HepG2 (cell line): Measurements from ENCODE around the gene FAM83C. TPM values are rescaled to one million over a fixed set of nuclear protein-coding genes. Genes with fewer than 3 reads are reported as not detected.

Experiments used
- AHDC1 ChIP-seq: sonication (generic); formaldehyde crosslinking; IDR thresholded peaks from 2 replicates; pipeline ENCODE4 v1.5.1; 2020; ENCODE audit warnings: mild to moderate bottlenecking, missing genetic modification reagents, borderline replicate concordance
- ATF2 ChIP-seq: sonication (generic); formaldehyde crosslinking; IDR thresholded peaks from 2 replicates; pipeline ENCODE4 v1.4.0; 2020; ENCODE audit warnings: missing genetic modification reagents
- CCAR2 ChIP-seq: fragments of 200-400 bp; formaldehyde crosslinking; optimal IDR thresholded peaks from 2 replicates; pipeline ENCODE3; 2018; ENCODE audit warnings: low read depth, mild to moderate bottlenecking, low read length, moderate library complexity
- FOXK1 ChIP-seq: sonication (generic); formaldehyde crosslinking; IDR thresholded peaks from 2 replicates; pipeline ENCODE4 v1.4.0; 2020; ENCODE audit warnings: low read depth, missing genetic modification reagents, borderline replicate concordance
- GATAD2A ChIP-seq: IDR thresholded peaks from 2 replicates; pipeline ENCODE4 v1.6.1; 2016
- HMG20A ChIP-seq: IDR thresholded peaks from 2 replicates; pipeline ENCODE4 v1.6.1; 2016; ENCODE audit warnings: borderline replicate concordance
- IKZF5 ChIP-seq: IDR thresholded peaks from 2 replicates; pipeline ENCODE4 v1.6.1; 2018; ENCODE audit warnings: missing genetic modification reagents, mild to moderate bottlenecking, missing compliant biosample characterization
- MZF1 ChIP-seq: sonication (generic); formaldehyde crosslinking; IDR thresholded peaks from 2 replicates; pipeline ENCODE4 v1.8.1; 2023; ENCODE audit warnings: mild to moderate bottlenecking, missing genetic modification reagents, borderline replicate concordance
- NR2C2 ChIP-seq: sonication (generic); formaldehyde crosslinking; IDR thresholded peaks from 2 replicates; pipeline ENCODE4 v1.4.0; 2020; ENCODE audit warnings: missing genetic modification reagents, mild to moderate bottlenecking, moderate library complexity, borderline replicate concordance
- REL ChIP-seq: sonication (generic); formaldehyde crosslinking; conservative IDR thresholded peaks from 2 replicates; pipeline ENCODE4 v1.8.0; 2022; ENCODE audit warnings: mild to moderate bottlenecking, missing genetic modification reagents, moderate library complexity
- SNAPC2 ChIP-seq: sonication (generic); formaldehyde crosslinking; IDR thresholded peaks from 2 replicates; pipeline ENCODE4 v1.8.1; 2022; ENCODE audit warnings: mild to moderate bottlenecking, missing genetic modification reagents
- TFAP4 ChIP-seq: sonication (generic); IDR thresholded peaks from 2 replicates; pipeline ENCODE4 v1.6.1; 2016; ENCODE audit warnings: low read depth, borderline replicate concordance
- ZKSCAN5 ChIP-seq: sonication (generic); formaldehyde crosslinking; IDR thresholded peaks from 2 replicates; pipeline ENCODE4 v1.5.1; 2020; ENCODE audit warnings: mild to moderate bottlenecking, missing genetic modification reagents
- ZNF274 ChIP-seq: sonication (generic); formaldehyde crosslinking; IDR thresholded peaks from 2 replicates; pipeline ENCODE4 v1.5.1; 2020; ENCODE audit warnings: mild to moderate bottlenecking, missing genetic modification reagents
- ZNF331 ChIP-seq: sonication (generic); formaldehyde crosslinking; IDR thresholded peaks from 2 replicates; pipeline ENCODE4 v1.4.0; 2020; ENCODE audit warnings: missing genetic modification reagents
- ZNF414 ChIP-seq: sonication (generic); formaldehyde crosslinking; IDR thresholded peaks from 2 replicates; pipeline ENCODE4 v1.5.0; 2020; ENCODE audit warnings: missing genetic modification reagents
- ZNF468 ChIP-seq: sonication (generic); formaldehyde crosslinking; IDR thresholded peaks from 2 replicates; pipeline ENCODE4 v1.8.0; 2022; ENCODE audit warnings: mild to moderate bottlenecking, moderate library complexity, missing genetic modification reagents
- polyA plus RNA-seq, 8 experiments: library from polyadenylated mRNA; depleted of rRNA in 3 of 8; stranded (reverse) in 7 of 8; unstranded in 1 of 8; fragments of >200 nt; fragmentation: Illumina TruSeq in 4 of 8; extraction: Trizol in 4 of 8; gene quantifications; 2 replicates each; pipeline versions ENCODE4 v1.2.1 to v1.2.3, GENCODE V29; 2011 to 2016; ENCODE audit warnings: low read depth in 4 of 8, missing spikeins in 1 of 8, mixed read lengths in 1 of 8; ENCODE audit not compliant: insufficient read depth in 1 of 8
- total RNA-seq, 5 experiments: library from RNA; depleted of rRNA; stranded (reverse); fragments of >200 nt; fragmentation: Illumina TruSeq; extraction: Trizol; gene quantifications; 2 replicates each; pipeline ENCODE4 v1.2.3, GENCODE V29; 2016; ENCODE audit warnings: low read depth in 1 of 5

The FAM83C gene
- total and polyA plus RNA-seq, 2 of the 13 experiments (the other 11 are each of a cell fraction or from before 2014, with no cell fraction given) = 0.04 TPM; not detected in 1

- TF ChIP-seq IKZF5 (CRISPR knock-in tag) (0 out of 2 replicates have a peak, but pooled peaks have one; percentile 67), CCAR2 (peak; percentile 55), HMG20A (CRISPR knock-in tag) (peak; percentile 61; the same call in 1 of the 2 replicates), ZNF468 (peak; percentile 59; the same call in 1 of the 2 replicates), ATF2 (peak; percentile 8; the same call in 1 of the 2 replicates), ZNF414 (CRISPR knock-in tag) (peak; percentile 95), NR2C2 (peak; percentile 67; the same call in 1 of the 2 replicates), MZF1 (CRISPR knock-in tag) (peak; percentile 89; the same call in 1 of the 2 replicates), REL (CRISPR knock-in tag) (no peak), GATAD2A (CRISPR knock-in tag) (peak; percentile 40; the same call in 1 of the 2 replicates), ZNF274 (CRISPR knock-in tag) (0 out of 2 replicates have a peak, but pooled peaks have one; percentile 18), FOXK1 (peak; percentile 18; the same call in 1 of the 2 replicates), TFAP4 (peak; percentile 42; the same call in 1 of the 2 replicates), ZKSCAN5 (0 out of 2 replicates have a peak, but pooled peaks have one; percentile 45), AHDC1 (CRISPR knock-in tag) (0 out of 2 replicates have a peak, but pooled peaks have one; percentile 27), SNAPC2 (CRISPR knock-in tag) (peak; percentile 68; the same call in 1 of the 2 replicates), ZNF331 (peak; percentile 39; the same call in 1 of the 2 replicates)
Measured at GRCh38 chr20:35286077-35286898, 5.9 kb downstream of the FAM83C start (continued).
